Lower lobe of right lung (tissue), 2 donors: ENCODE results near the gene GDF9. TPM values are rescaled to one million over a fixed set of nuclear protein-coding genes. Genes with fewer than 3 reads are reported as not detected.
A peak's percentile ranks its signal among the peaks of the same experiment; 100 is the strongest.

Experiments
- ATAC-seq, 2 donors: fragments of 200-7000 bp; cut with Tn5 transposase; one replicate each; pipeline ENCODE4 v1.9.1; 2020 to 2022; ENCODE audit warnings: mild to moderate bottlenecking in 2 of 2, moderate library complexity in 2 of 2
- DNase-seq: peaks from one replicate; pipeline ENCODE4 v3.0.0-alpha.2; 2020
- H3K27ac ChIP-seq: fragments of 200-600 bp; one replicate; pipeline ENCODE4 v1.8.0; 2022
- H3K27me3 ChIP-seq: fragments of 200-600 bp; one replicate; pipeline ENCODE4 v1.8.0; 2022; ENCODE audit warnings: low read depth
- H3K36me3 ChIP-seq: fragments of 200-600 bp; one replicate; pipeline ENCODE4 v1.8.0; 2022; ENCODE audit warnings: mild to moderate bottlenecking
- H3K4me1 ChIP-seq: fragments of 200-600 bp; one replicate; pipeline ENCODE4 v1.8.0; 2022
- H3K4me3 ChIP-seq: fragments of 200-600 bp; one replicate; pipeline ENCODE4 v1.8.0; 2022; ENCODE audit warnings: mild to moderate bottlenecking
- H3K9me3 ChIP-seq: fragments of 200-600 bp; one replicate; pipeline ENCODE4 v1.8.0; 2022
- intact Hi-C: fragments of 100-400 bp; cut with DNase I; formaldehyde crosslinking; loops from one replicate; pipeline ENCODE4 v1.11.0; 2022
- total RNA-seq: library from RNA; stranded (reverse); fragmentation: NEBNext Ultra II Directional; extraction: Animal tissue kit (Norgen Biotek cat#: 25700); gene quantifications from one replicate; pipeline ENCODE4 v1.2.1, GENCODE V29; 2021
- TF ChIP-seq, protein P1 (sequence below): fragments of 200-600 bp; IDR thresholded peaks from one replicate; pipeline ENCODE4 v1.8.0; 2022; ENCODE audit warnings: antibody characterized with exemption, mild to moderate bottlenecking
- donor health status: DM: no; HTN: yes; CAD: no; lungs with severe emphysema.

GDF9 gene
- total RNA-seq, 1 donor from 2014 or later = 0.15 TPM

- H3K27me3 ChIP-seq = peaks cover 39% of the 10 kb centered on the region
- ATAC-seq (no peak), DNase-seq (no peak)
- no peaks in the 10 kb centered on the region for H3K9me3 ChIP-seq
- no peak overlapping the region for H3K4me3 ChIP-seq
- TF ChIP-seq, protein P1, sequence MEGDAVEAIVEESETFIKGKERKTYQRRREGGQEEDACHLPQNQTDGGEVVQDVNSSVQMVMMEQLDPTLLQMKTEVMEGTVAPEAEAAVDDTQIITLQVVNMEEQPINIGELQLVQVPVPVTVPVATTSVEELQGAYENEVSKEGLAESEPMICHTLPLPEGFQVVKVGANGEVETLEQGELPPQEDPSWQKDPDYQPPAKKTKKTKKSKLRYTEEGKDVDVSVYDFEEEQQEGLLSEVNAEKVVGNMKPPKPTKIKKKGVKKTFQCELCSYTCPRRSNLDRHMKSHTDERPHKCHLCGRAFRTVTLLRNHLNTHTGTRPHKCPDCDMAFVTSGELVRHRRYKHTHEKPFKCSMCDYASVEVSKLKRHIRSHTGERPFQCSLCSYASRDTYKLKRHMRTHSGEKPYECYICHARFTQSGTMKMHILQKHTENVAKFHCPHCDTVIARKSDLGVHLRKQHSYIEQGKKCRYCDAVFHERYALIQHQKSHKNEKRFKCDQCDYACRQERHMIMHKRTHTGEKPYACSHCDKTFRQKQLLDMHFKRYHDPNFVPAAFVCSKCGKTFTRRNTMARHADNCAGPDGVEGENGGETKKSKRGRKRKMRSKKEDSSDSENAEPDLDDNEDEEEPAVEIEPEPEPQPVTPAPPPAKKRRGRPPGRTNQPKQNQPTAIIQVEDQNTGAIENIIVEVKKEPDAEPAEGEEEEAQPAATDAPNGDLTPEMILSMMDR = no peak
- H3K4me1 ChIP-seq = peaks cover 23% of the 10 kb centered on the region
- no peak overlapping the region for H3K27ac ChIP-seq
- intact Hi-C loops = no loop called here
- no peaks in the 10 kb centered on the region for H3K36me3 ChIP-seq
Observed at GRCh38 chr5:132816554-132816953, 49.7 kb downstream of the GDF9 start.

GRCh38 chr5:132816083-132816482 is 50.2 kb downstream of the GDF9 start:
- H3K4me1 ChIP-seq = peaks cover 23% of the 10 kb centered on the region
- no peak overlapping the region for H3K4me3 ChIP-seq
- ATAC-seq = no peak
- intact Hi-C loops = no loop called here
- no peaks in the 10 kb centered on the region for H3K36me3 ChIP-seq
- no peak overlapping the region for H3K27ac ChIP-seq
- TF ChIP-seq, protein P1 = no peak
- peaks cover 44% of the 10 kb centered on the region for H3K27me3 ChIP-seq
- no peaks in the 10 kb centered on the region for H3K9me3 ChIP-seq
- no peak for DNase-seq

- H3K27me3 ChIP-seq = peaks cover 50% of the 10 kb centered on the region
Observed at GRCh38 chr5:132815454-132815853, 50.8 kb downstream of the GDF9 start.

DNA sequence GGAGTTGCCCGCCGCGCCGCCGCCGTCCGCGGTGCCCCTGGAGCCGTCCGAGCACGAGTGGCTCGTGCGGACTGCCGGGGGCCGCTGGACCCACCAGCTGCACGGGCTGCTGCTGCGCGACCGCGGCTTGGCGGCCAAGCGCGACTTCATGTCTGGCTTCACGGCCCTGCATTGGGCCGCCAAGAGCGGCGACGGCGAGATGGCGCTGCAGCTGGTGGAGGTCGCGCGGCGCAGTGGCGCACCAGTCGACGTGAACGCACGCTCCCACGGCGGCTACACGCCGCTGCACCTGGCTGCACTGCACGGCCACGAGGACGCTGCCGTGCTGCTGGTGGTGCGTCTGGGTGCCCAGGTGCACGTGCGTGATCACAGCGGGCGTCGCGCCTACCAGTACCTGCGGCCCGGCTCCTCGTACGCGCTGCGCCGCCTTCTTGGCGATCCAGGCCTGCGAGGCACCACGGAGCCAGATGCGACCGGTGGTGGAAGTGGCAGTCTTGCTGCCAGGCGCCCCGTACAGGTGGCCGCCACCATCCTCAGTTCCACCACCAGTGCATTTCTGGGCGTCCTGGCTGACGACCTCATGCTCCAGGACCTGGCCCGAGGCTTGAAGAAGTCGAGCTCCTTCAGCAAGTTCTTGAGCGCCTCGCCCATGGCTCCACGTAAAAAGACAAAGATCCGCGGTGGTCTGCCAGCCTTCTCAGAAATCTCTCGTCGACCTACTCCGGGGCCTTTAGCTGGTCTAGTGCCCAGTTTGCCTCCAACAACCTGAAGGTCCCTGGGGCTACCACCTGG is 51.6 kb downstream of the GDF9 start:
- Histone ChIP-seq H3K4me3 (no peak overlapping the region), H3K27ac (no peak overlapping the region), H3K4me1 (peaks cover 17% of the 10 kb centered on the region), H3K27me3 (peaks cover 52% of the 10 kb centered on the region), H3K9me3 (no peaks in the 10 kb centered on the region), H3K36me3 (no peaks in the 10 kb centered on the region)
- intact Hi-C loops = no loop called here
- DNase-seq (no peak), ATAC-seq (peak in 1 of 2 donors; percentile 14)
- TF ChIP-seq, protein P1 = no peak

More at GRCh38 chr5:132815454-132815853, 50.8 kb downstream of the GDF9 start:
- H3K4me1 ChIP-seq = peaks cover 23% of the 10 kb centered on the region
- DNase-seq = no peak
- H3K4me3 ChIP-seq = no peak overlapping the region
- no peaks in the 10 kb centered on the region for H3K9me3 ChIP-seq
- no peaks in the 10 kb centered on the region for H3K36me3 ChIP-seq
- no peak for ATAC-seq
- H3K27ac ChIP-seq = no peak overlapping the region
- TF ChIP-seq, protein P1 = no peak
- intact Hi-C loops = no loop called here

DNA sequence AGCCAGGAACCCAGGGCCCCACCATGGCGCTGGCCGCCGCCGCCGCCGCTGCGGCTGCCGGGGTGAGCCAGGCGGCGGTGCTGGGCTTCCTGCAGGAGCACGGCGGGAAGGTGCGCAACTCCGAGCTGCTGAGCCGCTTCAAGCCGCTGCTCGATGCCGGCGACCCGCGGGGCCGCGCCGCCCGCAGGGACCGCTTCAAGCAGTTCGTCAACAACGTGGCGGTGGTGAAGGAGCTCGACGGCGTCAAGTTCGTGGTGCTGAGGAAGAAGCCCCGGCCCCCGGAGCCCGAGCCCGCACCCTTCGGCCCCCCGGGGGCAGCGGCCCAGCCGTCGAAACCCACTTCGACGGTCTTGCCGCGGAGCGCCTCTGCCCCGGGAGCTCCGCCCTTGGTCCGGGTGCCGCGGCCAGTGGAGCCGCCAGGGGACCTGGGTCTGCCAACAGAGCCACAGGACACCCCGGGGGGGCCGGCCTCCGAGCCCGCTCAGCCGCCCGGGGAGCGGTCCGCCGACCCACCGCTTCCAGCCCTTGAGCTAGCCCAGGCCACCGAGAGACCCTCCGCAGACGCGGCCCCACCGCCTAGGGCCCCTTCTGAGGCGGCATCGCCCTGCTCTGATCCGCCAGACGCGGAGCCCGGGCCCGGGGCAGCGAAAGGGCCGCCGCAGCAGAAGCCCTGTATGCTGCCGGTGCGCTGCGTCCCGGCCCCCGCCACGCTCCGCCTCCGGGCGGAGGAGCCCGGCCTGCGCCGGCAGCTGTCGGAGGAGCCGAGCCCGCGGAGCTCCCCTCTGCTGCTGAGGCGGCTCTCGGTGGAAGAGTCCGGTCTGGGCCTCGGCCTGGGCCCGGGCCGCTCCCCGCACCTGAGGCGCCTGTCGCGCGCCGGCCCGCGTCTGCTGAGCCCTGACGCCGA is 52.4 kb downstream of the GDF9 start:
- peaks cover 13% of the 10 kb centered on the region for H3K4me1 ChIP-seq
- peak overlapping the region; percentile 49 for H3K4me3 ChIP-seq
- H3K27me3 ChIP-seq = peaks cover 47% of the 10 kb centered on the region
- DNase-seq (no peak), ATAC-seq (peak; percentile 71 to 80)
- intact Hi-C loops = no loop called here
- H3K27ac ChIP-seq = no peak overlapping the region
- no peaks in the 10 kb centered on the region for H3K9me3 ChIP-seq
- TF ChIP-seq, protein P1 = no peak
- H3K36me3 ChIP-seq = no peaks in the 10 kb centered on the region
